AG04449 (cell line): ENCODE measurements around the gene ENTREP3.

Experiments used
- CTCF ChIA-PET: fragments of 350-600 bp; formaldehyde crosslinking; extraction: SDS; loops from one replicate; lab custom pipeline; 2021; ENCODE audit warnings: antibody characterized with exemption; lab: Yijun Ruan, JAX
- POLR2A ChIA-PET: fragments of 400-600, 350-600 bp; formaldehyde crosslinking; extraction: SDS; loops from one replicate; lab custom pipeline; 2020; ENCODE audit warnings: antibody characterized with exemption, inconsistent platforms; lab: Yijun Ruan, JAX
- DNase-seq: peaks from one replicate; pipeline ENCODE4 v3.0.0-alpha.2; 2010; ENCODE audit warnings: low read depth, low spot score
- H3K4me3 ChIP-seq: 2 replicates; pipeline ENCODE4 v1.5.1; 2011; ENCODE audit warnings: low read depth, mild to moderate bottlenecking, control low read depth, low read length
- CTCF ChIP-seq: IDR thresholded peaks from one replicate; pipeline ENCODE4 v1.5.1; 2011; ENCODE audit warnings: mild to moderate bottlenecking, moderate library complexity, low read length, control low read depth, inconsistent platforms; ENCODE audit not compliant: insufficient read depth; ENCODE audit errors: missing control alignments

ENTREP3 gene

DNA sequence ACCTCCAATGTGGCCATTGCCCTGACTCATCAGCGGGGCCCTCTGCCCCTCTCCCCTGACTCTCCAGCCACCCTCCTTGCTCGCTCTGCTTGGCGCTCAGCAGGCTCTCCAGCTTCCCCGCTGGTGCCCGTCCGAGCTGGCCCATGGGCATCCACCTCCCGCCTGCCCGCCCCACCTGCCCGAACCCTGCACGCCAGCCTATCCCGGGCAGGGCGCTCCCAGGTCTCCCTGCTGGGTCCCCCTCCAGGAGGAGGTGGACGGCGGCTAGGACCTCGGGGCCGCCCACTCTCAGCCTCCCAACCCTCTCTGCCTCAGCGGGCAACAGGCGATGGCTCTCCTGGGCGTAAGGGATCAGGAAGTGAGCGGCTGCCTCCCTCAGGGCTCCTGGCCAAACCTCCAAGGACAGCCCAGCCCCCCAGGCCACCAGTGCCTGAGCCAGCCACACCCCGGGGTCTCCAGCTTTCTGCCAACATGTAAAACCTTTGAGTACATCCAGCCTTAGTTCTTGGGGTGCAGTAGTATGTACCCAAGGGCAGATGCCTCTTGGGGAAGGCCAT lies 32.8 kb upstream of the ENTREP3 start:
- no peak for TF ChIP-seq CTCF
- CTCF ChIA-PET: no interaction called here
- no peak for DNase-seq
- POLR2A ChIA-PET: no interaction called here
- H3K4me3 ChIP-seq: no peak overlapping the region

GRCh38 chr1:155286544-155286943 lies 31.3 kb upstream of the ENTREP3 start:
- no peak for TF ChIP-seq CTCF
- no peak for DNase-seq
- H3K4me3 ChIP-seq: no peak overlapping the region
- ChIA-PET CTCF (interaction anchor here (1.5 to 1.6 kb wide), 2 partner anchors 10 to 21 kb away, joined by 3 to 4 read pairs; partner anchors contain the start of gene HCN3), POLR2A (no interaction called here)

DNA sequence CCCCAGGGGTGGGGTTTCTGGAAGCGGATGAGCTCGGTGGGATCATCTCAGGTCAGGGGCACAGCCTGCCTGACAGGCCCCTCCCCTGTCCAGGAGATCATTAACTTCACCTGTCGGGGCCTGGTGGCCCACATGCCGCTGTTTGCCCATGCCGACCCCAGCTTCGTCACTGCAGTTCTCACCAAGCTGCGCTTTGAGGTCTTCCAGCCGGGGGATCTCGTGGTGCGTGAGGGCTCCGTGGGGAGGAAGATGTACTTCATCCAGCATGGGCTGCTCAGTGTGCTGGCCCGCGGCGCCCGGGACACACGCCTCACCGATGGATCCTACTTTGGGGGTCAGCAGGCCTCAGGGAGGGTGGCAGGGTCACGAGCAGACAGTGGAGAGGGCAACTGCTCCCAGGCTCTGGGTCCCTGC lies 30.4 kb upstream of the ENTREP3 start:
- no peak for DNase-seq
- no peak for TF ChIP-seq CTCF
- ChIA-PET POLR2A (no interaction called here), CTCF (interaction anchor here (0.9 to 1.6 kb wide), 3 partner anchors 9 to 35 kb away, joined by 3 to 4 read pairs (median 4); partner anchors contain the start of gene HCN3)
- no peak overlapping the region for H3K4me3 ChIP-seq

GRCh38 chr1:155285063-155285462 lies 29.8 kb upstream of the ENTREP3 start:
- POLR2A ChIA-PET: no interaction called here

DNA sequence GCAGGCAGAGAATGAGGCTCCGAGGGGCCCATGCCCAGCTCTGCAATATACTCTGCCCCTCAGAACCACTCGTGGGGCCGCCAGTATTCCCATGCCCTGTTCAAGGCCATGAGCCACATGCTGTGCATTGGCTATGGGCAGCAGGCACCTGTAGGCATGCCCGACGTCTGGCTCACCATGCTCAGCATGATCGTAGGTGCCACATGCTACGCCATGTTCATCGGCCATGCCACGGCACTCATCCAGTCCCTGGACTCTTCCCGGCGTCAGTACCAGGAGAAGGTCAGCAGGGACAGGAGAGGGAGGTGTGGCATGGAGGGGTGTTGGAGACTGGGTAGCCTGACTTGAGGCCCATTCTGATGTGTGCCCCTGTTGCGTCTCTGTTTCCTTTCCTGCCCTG lies 29.2 kb upstream of the ENTREP3 start:
- POLR2A ChIA-PET: no interaction called here
- no peak for DNase-seq
- TF ChIP-seq CTCF: no peak
- no peak overlapping the region for H3K4me3 ChIP-seq
- CTCF ChIA-PET: interaction anchor here (0.8 kb wide), 1 partner anchor 289 kb away, joined by 3 read pairs; no protein-coding TSS in a partner anchor

More at GRCh38 chr1:155285063-155285462, 29.8 kb upstream of the ENTREP3 start:
- no peak for TF ChIP-seq CTCF
- no peak overlapping the region for H3K4me3 ChIP-seq
- CTCF ChIA-PET: interaction anchor here (0.9 to 1.6 kb wide), 2 partner anchors 8 to 34 kb away, joined by 4 read pairs; partner anchors contain the start of gene HCN3
- DNase-seq: no peak

DNA sequence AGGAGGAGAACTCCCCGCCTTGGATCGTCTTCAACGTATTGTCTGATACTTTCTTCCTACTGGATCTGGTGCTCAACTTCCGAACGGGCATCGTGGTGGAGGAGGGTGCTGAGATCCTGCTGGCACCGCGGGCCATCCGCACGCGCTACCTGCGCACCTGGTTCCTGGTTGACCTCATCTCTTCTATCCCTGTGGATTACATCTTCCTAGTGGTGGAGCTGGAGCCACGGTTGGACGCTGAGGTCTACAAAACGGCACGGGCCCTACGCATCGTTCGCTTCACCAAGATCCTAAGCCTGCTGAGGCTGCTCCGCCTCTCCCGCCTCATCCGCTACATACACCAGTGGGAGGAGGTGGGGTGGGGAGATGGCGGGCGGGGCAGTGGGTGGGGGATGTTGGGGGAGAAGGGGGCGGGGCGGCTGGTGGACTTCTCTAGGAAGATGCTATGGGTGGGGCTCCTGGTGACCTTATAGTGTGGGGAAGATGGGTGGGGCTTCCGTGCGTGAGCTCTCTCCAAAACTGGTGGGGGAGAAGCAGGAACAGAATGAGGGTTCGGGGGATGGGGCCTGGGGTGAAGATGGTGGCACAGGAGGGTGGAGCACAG lies 27.3 kb upstream of the ENTREP3 start:
- no peak for DNase-seq
- no peak for TF ChIP-seq CTCF
- no peak overlapping the region for H3K4me3 ChIP-seq
- POLR2A ChIA-PET: no interaction called here
- CTCF ChIA-PET: interaction anchor here (1.3 kb wide), 1 partner anchor 32 kb away, joined by 5 read pairs; no protein-coding TSS in a partner anchor
